ENCODE data around the gene OASL. TPM values are rescaled to one million over a fixed set of nuclear protein-coding genes. Genes with fewer than 3 reads are reported as not detected.

OASL gene
- total and polyA plus RNA-seq, 9 of the 15 experiments (the other 6 are each of a cell fraction or from before 2014, with no cell fraction given): 0.14 TPM; not detected in 8

- no peak for TF ChIP-seq GABPB2 (CRISPR knock-in tag; conservative IDR thresholded peaks at IDR 0.05)
- TF ChIP-seq TRIM24 (IDR thresholded peaks at IDR 0.05): no peak
- TF ChIP-seq ZNF384 (IDR thresholded peaks at IDR 0.05; ENCODE audit: low read depth, low read length): no peak
Observed at GRCh38 chr12:120997448-120997847, 41.6 kb downstream of the OASL start (continued).

- in situ Hi-C loops (cut with MboI): no loop called here
- Histone ChIP-seq H3K36me3 (ENCODE audit: control insufficient read depth, insufficient read depth, low read length) (no peaks in the 10 kb centered on the region), H3K27ac (ENCODE audit: extremely low read depth, low read depth, low read length) (no peak overlapping the region), H3K27me3 (ENCODE audit: control insufficient read depth in 2 of 2, insufficient read depth in 2 of 2, low read length in 2 of 2) (peaks cover 0 to 29% of the 10 kb centered on the region in 2 experiments; a peak in 3 of 5 replicates), H3K9ac (ENCODE audit: insufficient read depth in 1 of 2, low read depth in 2 of 2, low read length in 2 of 2) (0 out of 4 replicates have a peak overlapping the region, but pooled peaks of 1 of the 2 experiments have one; percentile 35), H3K79me2 (ENCODE audit: control insufficient read depth, insufficient read depth, low read length) (no peaks in the 10 kb centered on the region), H2AFZ (ENCODE audit: low read depth, low read length) (no peak overlapping the region), H3K9me1 (ENCODE audit: control insufficient read depth, insufficient read depth, low read length) (no peaks in the 10 kb centered on the region), H3K4me1 (replicated peaks in 1 of 2; ENCODE audit: control insufficient read depth in 2 of 2, insufficient read depth in 2 of 2, low read length in 2 of 2) (peaks cover 0 to 12% of the 10 kb centered on the region in 2 experiments; a peak in 2 of 5 replicates), H3K9me3 (replicated peaks; ENCODE audit: control insufficient read depth, insufficient read depth, low read depth, low read length) (no peaks in the 10 kb centered on the region), H4K20me1 (replicated peaks; ENCODE audit: control insufficient read depth, insufficient read depth, low read length) (no peaks in the 10 kb centered on the region; the same call in 1 of the 2 replicates), H3K4me2 (ENCODE audit: insufficient read depth, low read length) (no peak overlapping the region), H3K4me3 (no peak overlapping the region)
- BruUV-seq (replicated peaks): no TSS peak
- DNase-seq (ENCODE audit: extremely low read depth in 1 of 4, low spot score in 3 of 4) (no peak), FAIRE-seq (no peak), ATAC-seq (no peak)
- intact Hi-C loops (cut with micrococcal nuclease): no loop called here
- POLR2A ChIA-PET: interaction anchor here (0.6 to 1.1 kb wide), 2 partner anchors 14 to 234 kb away, joined by 3 to 5 read pairs; no protein-coding TSS in a partner anchor
- CTCF ChIA-PET (ENCODE audit: low intra/inter-chr PET ratio): no interaction called here
- WGBS (ENCODE audit: insufficient coverage, low coverage, missing lambda C conversion rate): 11% methylated on average over 11 of the region's 11 CpGs
- TF ChIP-seq RFX5 (IDR thresholded peaks at IDR 0.05; ENCODE audit: low read depth, low read length): no peak
- TF ChIP-seq, protein P1, sequence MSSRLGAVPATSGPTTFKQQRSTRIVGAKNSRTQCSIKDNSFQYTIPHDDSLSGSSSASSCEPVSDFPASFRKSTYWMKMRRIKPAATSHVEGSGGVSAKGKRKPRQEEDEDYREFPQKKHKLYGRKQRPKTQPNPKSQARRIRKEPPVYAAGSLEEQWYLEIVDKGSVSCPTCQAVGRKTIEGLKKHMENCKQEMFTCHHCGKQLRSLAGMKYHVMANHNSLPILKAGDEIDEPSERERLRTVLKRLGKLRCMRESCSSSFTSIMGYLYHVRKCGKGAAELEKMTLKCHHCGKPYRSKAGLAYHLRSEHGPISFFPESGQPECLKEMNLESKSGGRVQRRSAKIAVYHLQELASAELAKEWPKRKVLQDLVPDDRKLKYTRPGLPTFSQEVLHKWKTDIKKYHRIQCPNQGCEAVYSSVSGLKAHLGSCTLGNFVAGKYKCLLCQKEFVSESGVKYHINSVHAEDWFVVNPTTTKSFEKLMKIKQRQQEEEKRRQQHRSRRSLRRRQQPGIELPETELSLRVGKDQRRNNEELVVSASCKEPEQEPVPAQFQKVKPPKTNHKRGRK (tag; IDR thresholded peaks at IDR 0.05): no peak
- TF ChIP-seq IFI16 (CRISPR knock-in tag; IDR thresholded peaks at IDR 0.05): no peak
- no peak for TF ChIP-seq LARP7 (IDR thresholded peaks at IDR 0.05)
- TF ChIP-seq ZNF217 (CRISPR knock-in tag; IDR thresholded peaks at IDR 0.05): no peak
- no peak for TF ChIP-seq ZBTB26 (CRISPR knock-in tag; IDR thresholded peaks at IDR 0.05)
- no peak for TF ChIP-seq NFE2 (IDR thresholded peaks at IDR 0.05; ENCODE audit: low read depth)
- TF ChIP-seq JUNB (CRISPR knock-in tag; conservative IDR thresholded peaks at IDR 0.05): no peak
- TF ChIP-seq, protein P2, sequence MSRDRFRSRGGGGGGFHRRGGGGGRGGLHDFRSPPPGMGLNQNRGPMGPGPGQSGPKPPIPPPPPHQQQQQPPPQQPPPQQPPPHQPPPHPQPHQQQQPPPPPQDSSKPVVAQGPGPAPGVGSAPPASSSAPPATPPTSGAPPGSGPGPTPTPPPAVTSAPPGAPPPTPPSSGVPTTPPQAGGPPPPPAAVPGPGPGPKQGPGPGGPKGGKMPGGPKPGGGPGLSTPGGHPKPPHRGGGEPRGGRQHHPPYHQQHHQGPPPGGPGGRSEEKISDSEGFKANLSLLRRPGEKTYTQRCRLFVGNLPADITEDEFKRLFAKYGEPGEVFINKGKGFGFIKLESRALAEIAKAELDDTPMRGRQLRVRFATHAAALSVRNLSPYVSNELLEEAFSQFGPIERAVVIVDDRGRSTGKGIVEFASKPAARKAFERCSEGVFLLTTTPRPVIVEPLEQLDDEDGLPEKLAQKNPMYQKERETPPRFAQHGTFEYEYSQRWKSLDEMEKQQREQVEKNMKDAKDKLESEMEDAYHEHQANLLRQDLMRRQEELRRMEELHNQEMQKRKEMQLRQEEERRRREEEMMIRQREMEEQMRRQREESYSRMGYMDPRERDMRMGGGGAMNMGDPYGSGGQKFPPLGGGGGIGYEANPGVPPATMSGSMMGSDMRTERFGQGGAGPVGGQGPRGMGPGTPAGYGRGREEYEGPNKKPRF (IDR thresholded peaks at IDR 0.05; ENCODE audit: low read depth, low read length): no peak
- TF ChIP-seq RB1 (IDR thresholded peaks at IDR 0.05; ENCODE audit: low read depth): no peak
- no peak for TF ChIP-seq ZEB2 (IDR thresholded peaks at IDR 0.05)
- TF ChIP-seq ETV5 (CRISPR knock-in tag; IDR thresholded peaks at IDR 0.05; ENCODE audit: low read depth): no peak
- no peak for TF ChIP-seq ZNF77 (CRISPR knock-in tag; IDR thresholded peaks at IDR 0.05)
Observed at GRCh38 chr12:120996133-120996746, 42.8 kb downstream of the OASL start.
